OCI-LY7 (cell line): ENCODE measurements around the gene MRAS. TPM values are rescaled to one million over a fixed set of nuclear protein-coding genes. Genes with fewer than 3 reads are reported as not detected.

Experiments used
- BruUV-seq: library from RNA; stranded (reverse); fragments of 400-500 nt; replicated peaks from 2 replicates; lab custom pipeline; 2021; lab: Mats Ljungman, UMichigan
- CTCF ChIA-PET: fragments of 300-600 bp; sonication (Branson Sonifier 250); formaldehyde crosslinking; loops from one replicate; lab custom pipeline; 2022; ENCODE audit warnings: antibody characterized with exemption; ENCODE audit not compliant: unreplicated experiment; lab: Charles Lee
- POLR2A ChIA-PET: fragments of 300-600 bp; sonication (Branson Sonifier 250); formaldehyde crosslinking; loops from one replicate; lab custom pipeline; 2022; ENCODE audit warnings: antibody characterized with exemption; lab: Charles Lee
- DNase-seq: peaks from one replicate; pipeline ENCODE4 v3.0.0-alpha.2; 2015; ENCODE audit warnings: low spot score
- H2AFZ ChIP-seq: fragments of 200-600 bp; sonication (generic), shearing (Covaris generic); 2 replicates; pipeline ENCODE4 v1.6.1; 2014; ENCODE audit warnings: mild to moderate bottlenecking, antibody characterized with exemption, low read length, moderate library complexity
- H3K27ac ChIP-seq: fragments of 200-600 bp; sonication (generic); 2 replicates; pipeline ENCODE4 v1.5.1; 2014; ENCODE audit warnings: mixed run types, low read depth, mild to moderate bottlenecking, moderate library complexity, low read length, inconsistent platforms; ENCODE audit not compliant: poor library complexity, severe bottlenecking
- H3K36me3 ChIP-seq: fragments of 200-600 bp; sonication (generic); 2 replicates; pipeline ENCODE4 v1.6.1; 2014; ENCODE audit warnings: mild to moderate bottlenecking, antibody characterized with exemption, low read length, moderate library complexity, mixed read lengths; ENCODE audit not compliant: insufficient read depth
- H3K4me1 ChIP-seq: fragments of 200-600 bp; sonication (generic); 2 replicates; pipeline ENCODE4 v1.5.1; 2014; ENCODE audit warnings: mild to moderate bottlenecking, low read length; ENCODE audit not compliant: insufficient read depth, poor library complexity, severe bottlenecking
- H3K4me2 ChIP-seq: fragments of 200-600 bp; sonication (generic); 2 replicates; pipeline ENCODE4 v1.6.1; 2014; ENCODE audit warnings: mild to moderate bottlenecking, low read length
- H3K4me3 ChIP-seq: fragments of 200-600 bp; sonication (generic); 2 replicates; pipeline ENCODE4 v1.5.1; 2014; ENCODE audit warnings: mild to moderate bottlenecking, low read depth, low read length; ENCODE audit not compliant: poor library complexity, severe bottlenecking
- H3K79me2 ChIP-seq: fragments of 200-600 bp; sonication (generic); 2 replicates; pipeline ENCODE4 v1.6.1; 2016; ENCODE audit warnings: low read depth, mild to moderate bottlenecking, low read length, moderate library complexity, mixed read lengths; ENCODE audit not compliant: insufficient read depth
- H3K9me2 ChIP-seq: fragments of 200-600 bp; sonication (generic); 2 replicates; pipeline ENCODE4 v1.6.1; 2016; ENCODE audit warnings: mild to moderate bottlenecking, low read length, mixed read lengths; ENCODE audit not compliant: insufficient read depth
- H3K9me3 ChIP-seq: fragments of 200-600 bp; sonication (generic); 2 replicates; pipeline ENCODE4 v1.6.1; 2014; ENCODE audit warnings: mild to moderate bottlenecking, mixed run types, low read length, mixed read lengths
- H4K20me1 ChIP-seq: fragments of 200-600 bp; sonication (generic); 2 replicates; pipeline ENCODE4 v1.6.1; 2014; ENCODE audit warnings: mild to moderate bottlenecking, antibody characterized with exemption, low read length, moderate library complexity, mixed read lengths; ENCODE audit not compliant: insufficient read depth
- CTCF ChIP-seq: fragments of 200-600 bp; sonication (generic); conservative IDR thresholded peaks from 2 replicates; pipeline ENCODE4 v1.5.1; 2014; ENCODE audit warnings: mild to moderate bottlenecking, antibody characterized with exemption, low read length, moderate library complexity, mixed read lengths
- EZH2phosphoT487 ChIP-seq: fragments of 200-600 bp; sonication (generic); IDR thresholded peaks from 2 replicates; pipeline ENCODE4 v1.6.1; 2018; ENCODE audit warnings: low read depth, borderline replicate concordance, mild to moderate bottlenecking, mixed run types, antibody characterized with exemption, low read length, moderate library complexity, mixed read lengths
- intact Hi-C: fragments of 100-400 bp; cut with micrococcal nuclease; formaldehyde crosslinking; loops from one replicate; pipeline ENCODE4 v1.10.0; 2022; ENCODE audit not compliant: unreplicated experiment
- total RNA-seq, 2 experiments: library from RNA; depleted of rRNA in 1 of 2; stranded (reverse); fragments of >200 nt in 1 of 2; shearing (Covaris generic) in 1 of 2; gene quantifications; 2 replicates each; pipeline ENCODE4 v1.2.3, GENCODE V29; 2014 to 2022

MRAS gene
- total RNA-seq, 2 experiments from 2014 or later = not detected

- H2AFZ ChIP-seq = no peak overlapping the region
- no TSS peak for BruUV-seq
- H3K9me2 ChIP-seq = no peaks in the 10 kb centered on the region
- no peaks in the 10 kb centered on the region for H3K79me2 ChIP-seq
- TF ChIP-seq CTCF = no peak
- TF ChIP-seq EZH2phosphoT487 = no peak
- no peak overlapping the region for H3K27ac ChIP-seq
- intact Hi-C loops = loop anchor here (2.0 kb wide), 1 partner anchor 65 kb away; no protein-coding TSS in a partner anchor
- DNase-seq = no peak
- H3K4me1 ChIP-seq = peaks cover 18% of the 10 kb centered on the region
- no peaks in the 10 kb centered on the region for H4K20me1 ChIP-seq
- ChIA-PET POLR2A (interaction anchor here (1.4 kb wide), 1 partner anchor 8 kb away, joined by 4 read pairs; no protein-coding TSS in a partner anchor), CTCF (interaction anchor here (0.5 kb wide), 1 partner anchor 151 kb away, joined by 3 read pairs; no protein-coding TSS in a partner anchor)
- no peaks in the 10 kb centered on the region for H3K36me3 ChIP-seq
- no peak overlapping the region for H3K4me3 ChIP-seq
- no peaks in the 10 kb centered on the region for H3K9me3 ChIP-seq
- H3K4me2 ChIP-seq = no peak overlapping the region
Measured at GRCh38 chr3:138327831-138328230, 20.5 kb upstream of the MRAS start.

DNA sequence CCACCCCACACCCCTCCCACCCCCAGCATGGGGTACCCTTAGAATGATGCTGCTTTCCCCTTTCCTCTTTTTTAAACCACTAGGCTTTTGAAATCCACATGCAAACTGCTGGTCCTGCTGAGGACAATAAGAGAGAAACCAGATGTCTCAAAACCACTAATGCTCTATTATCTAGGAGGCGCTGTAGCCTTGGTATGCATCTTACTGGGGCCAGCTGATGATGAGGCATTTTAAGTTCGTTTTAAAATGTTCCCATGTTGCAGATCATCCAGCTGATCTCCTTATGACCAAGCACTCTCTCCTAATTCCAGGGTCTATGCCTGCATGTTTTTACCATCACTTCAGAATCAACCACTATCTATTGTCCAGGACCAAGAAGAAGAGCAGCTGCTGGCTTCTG, 20.0 kb upstream of the MRAS start:
- Histone ChIP-seq H3K4me3 (peak overlapping the region; percentile 69), H3K27ac (no peak overlapping the region), H3K9me2 (no peaks in the 10 kb centered on the region), H3K36me3 (no peaks in the 10 kb centered on the region), H3K9me3 (no peaks in the 10 kb centered on the region), H4K20me1 (no peaks in the 10 kb centered on the region), H3K4me2 (peak overlapping the region; percentile 81), H2AFZ (peak overlapping the region; percentile 98; the same call in 1 of the 2 replicates), H3K79me2 (no peaks in the 10 kb centered on the region), H3K4me1 (peaks cover 18% of the 10 kb centered on the region)
- BruUV-seq = no TSS peak
- ChIA-PET POLR2A (interaction anchor here (0.6 to 1.4 kb wide), 2 partner anchors 8 to 583 kb away, joined by 3 to 4 read pairs; no protein-coding TSS in a partner anchor), CTCF (no interaction called here)
- intact Hi-C loops = loop anchor here (2.0 kb wide), 1 partner anchor 66 kb away; no protein-coding TSS in a partner anchor
- TF ChIP-seq EZH2phosphoT487 (no peak), CTCF (peak; percentile 56)
- peak; percentile 30 for DNase-seq
